ENCODE data around the gene RASGRP4.

DNA sequence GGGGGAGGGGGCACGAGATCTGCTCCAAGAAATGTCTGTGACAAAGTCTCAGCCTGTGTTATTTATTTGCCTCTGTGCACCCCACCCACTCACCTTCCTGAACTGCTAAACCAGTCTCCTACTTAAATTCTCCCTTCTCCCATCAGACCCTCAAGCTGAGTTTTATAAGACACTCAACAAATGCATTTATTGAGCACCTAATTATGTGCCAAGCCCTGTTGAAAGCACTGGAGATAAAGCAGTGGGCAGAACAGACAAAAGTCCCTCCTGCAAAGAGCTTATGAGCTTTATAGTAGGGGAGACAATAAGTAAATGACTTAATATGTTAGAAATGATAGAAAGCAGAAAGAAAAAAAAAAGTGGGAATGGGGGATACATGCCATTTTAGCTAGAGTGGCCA is 26.5 kb downstream of the RASGRP4 start:
- TF ChIP-seq CTCF (IDR thresholded peaks at IDR 0.05), result no peak
- no peak for TF ChIP-seq POLR2A (IDR thresholded peaks at IDR 0.05; ENCODE audit: low read depth)
- no peak for TF ChIP-seq EP300 (IDR thresholded peaks at IDR 0.05)
- TF ChIP-seq POLR2AphosphoS5 (IDR thresholded peaks at IDR 0.05), result no peak

Data from esophagus muscularis mucosa (tissue), 4 donors.